Stimulated activated naive CD8-positive, alpha-beta T cell treated with anti-CD3 and anti-CD28 coated beads, Interleukin-15, Interleukin-2, amounts not matched to agents 100 U/mL and 50 U/mL, for 24 hours (primary cell): Measurements from ENCODE around the gene PCDHB13.

Source experiments
- ATAC-seq: fragments of 150-1000 bp; cut with Tn5 transposase; one replicate; pipeline ENCODE4 v1.10.0; 2021
- DNase-seq: peaks from one replicate; pipeline ENCODE4 v3.0.0; 2021

PCDHB13 gene

GRCh38 chr5:141261238-141261546 lies 47.5 kb downstream of the PCDHB13 start:
- ATAC-seq (no peak), DNase-seq (no peak)
